ENCODE measurements around the gene MYL5. TPM values are rescaled to one million over a fixed set of nuclear protein-coding genes. Genes with fewer than 3 reads are reported as not detected.
A peak's percentile ranks its signal among the peaks of the same experiment; 100 is the strongest.

The MYL5 gene
- total RNA-seq, 2 donors from 2014 or later = 7.9 to 12.4 TPM

- intact Hi-C loops (cut with DNase I) = loop anchor here in 1 of 2 donors (5.0 kb wide), 1 partner anchor 857 kb away; no protein-coding TSS in a partner anchor
- no peak for DNase-seq (ENCODE audit: low spot score)
Observed at GRCh38 chr4:654871-655463, 19.4 kb upstream of the MYL5 start.

GRCh38 chr4:655464-656151 lies 18.7 kb upstream of the MYL5 start:
- intact Hi-C loops (cut with DNase I) = loop anchor here in 1 of 2 donors (5.0 kb wide), 1 partner anchor 857 kb away; no protein-coding TSS in a partner anchor
- no peak for DNase-seq (ENCODE audit: low spot score)

GRCh38 chr4:656436-657337 lies 17.7 kb upstream of the MYL5 start:
- DNase-seq (ENCODE audit: low spot score) = no peak
- intact Hi-C loops (cut with DNase I) = loop anchor here in 1 of 2 donors (5.0 kb wide), 1 partner anchor 856 kb away; no protein-coding TSS in a partner anchor

GRCh38 chr4:657338-657833 lies 17.0 kb upstream of the MYL5 start:
- intact Hi-C loops (cut with DNase I) = loop anchor here in 1 of 2 donors (5.0 kb wide), 1 partner anchor 855 kb away; no protein-coding TSS in a partner anchor
- no peak for DNase-seq (ENCODE audit: low spot score)

- DNase-seq (ENCODE audit: low spot score) = peak; percentile 74
Observed at GRCh38 chr4:657834-658667, 16.3 kb upstream of the MYL5 start.

GRCh38 chr4:658681-659667 lies 15.4 kb upstream of the MYL5 start:
- DNase-seq (ENCODE audit: low spot score) = peak; percentile 61
- intact Hi-C loops (cut with DNase I) = loop anchor here in 1 of 2 donors (5.0 kb wide), 1 partner anchor 853 kb away; no protein-coding TSS in a partner anchor

More at GRCh38 chr4:657834-658667, 16.3 kb upstream of the MYL5 start:
- intact Hi-C loops (cut with DNase I) = loop anchor here in 1 of 2 donors (5.0 kb wide), 1 partner anchor 854 kb away; no protein-coding TSS in a partner anchor

- intact Hi-C loops (cut with DNase I) = loop anchor here in 1 of 2 donors (5.0 kb wide), 1 partner anchor 852 kb away; no protein-coding TSS in a partner anchor
- DNase-seq (ENCODE audit: low spot score) = peak; percentile 38
Observed at GRCh38 chr4:659851-660250, 14.5 kb upstream of the MYL5 start.

GRCh38 chr4:660401-660800 lies 13.9 kb upstream of the MYL5 start:
- intact Hi-C loops (cut with DNase I) = no loop called here
- DNase-seq (ENCODE audit: low spot score) = peak; percentile 69

- intact Hi-C loops (cut with DNase I) = no loop called here
- DNase-seq (ENCODE audit: low spot score) = peak; percentile 73
Observed at GRCh38 chr4:661231-661630, 13.1 kb upstream of the MYL5 start.

- intact Hi-C loops (cut with DNase I) = no loop called here
- peak; percentile 77 for DNase-seq (ENCODE audit: low spot score)
Observed at GRCh38 chr4:661881-662761, 12.2 kb upstream of the MYL5 start.

- DNase-seq (ENCODE audit: low spot score) = peak; percentile 63
- intact Hi-C loops (cut with DNase I) = no loop called here
Observed at GRCh38 chr4:663046-663437, 11.3 kb upstream of the MYL5 start.

- peak; percentile 90 for DNase-seq (ENCODE audit: low spot score)
- intact Hi-C loops (cut with DNase I) = no loop called here
Observed at GRCh38 chr4:663438-664428, 10.6 kb upstream of the MYL5 start.

GRCh38 chr4:664713-665231 lies 9.6 kb upstream of the MYL5 start:
- DNase-seq (ENCODE audit: low spot score) = peak; percentile 67
- intact Hi-C loops (cut with DNase I) = no loop called here

- intact Hi-C loops (cut with DNase I) = no loop called here
- DNase-seq (ENCODE audit: low spot score) = peak; percentile 41
Observed at GRCh38 chr4:665381-665750, 9.0 kb upstream of the MYL5 start.
